Ramos (cell line): ENCODE data around the gene ARPC1B.

Experiments used
- in situ Hi-C: fragments of 300-500 bp; cut with MboI; formaldehyde crosslinking; loops from one replicate; pipeline ENCODE4 v1.14.3; 2022; ENCODE audit warnings: low sequenced_read_pairs; ENCODE audit not compliant: unreplicated experiment

ARPC1B gene

DNA sequence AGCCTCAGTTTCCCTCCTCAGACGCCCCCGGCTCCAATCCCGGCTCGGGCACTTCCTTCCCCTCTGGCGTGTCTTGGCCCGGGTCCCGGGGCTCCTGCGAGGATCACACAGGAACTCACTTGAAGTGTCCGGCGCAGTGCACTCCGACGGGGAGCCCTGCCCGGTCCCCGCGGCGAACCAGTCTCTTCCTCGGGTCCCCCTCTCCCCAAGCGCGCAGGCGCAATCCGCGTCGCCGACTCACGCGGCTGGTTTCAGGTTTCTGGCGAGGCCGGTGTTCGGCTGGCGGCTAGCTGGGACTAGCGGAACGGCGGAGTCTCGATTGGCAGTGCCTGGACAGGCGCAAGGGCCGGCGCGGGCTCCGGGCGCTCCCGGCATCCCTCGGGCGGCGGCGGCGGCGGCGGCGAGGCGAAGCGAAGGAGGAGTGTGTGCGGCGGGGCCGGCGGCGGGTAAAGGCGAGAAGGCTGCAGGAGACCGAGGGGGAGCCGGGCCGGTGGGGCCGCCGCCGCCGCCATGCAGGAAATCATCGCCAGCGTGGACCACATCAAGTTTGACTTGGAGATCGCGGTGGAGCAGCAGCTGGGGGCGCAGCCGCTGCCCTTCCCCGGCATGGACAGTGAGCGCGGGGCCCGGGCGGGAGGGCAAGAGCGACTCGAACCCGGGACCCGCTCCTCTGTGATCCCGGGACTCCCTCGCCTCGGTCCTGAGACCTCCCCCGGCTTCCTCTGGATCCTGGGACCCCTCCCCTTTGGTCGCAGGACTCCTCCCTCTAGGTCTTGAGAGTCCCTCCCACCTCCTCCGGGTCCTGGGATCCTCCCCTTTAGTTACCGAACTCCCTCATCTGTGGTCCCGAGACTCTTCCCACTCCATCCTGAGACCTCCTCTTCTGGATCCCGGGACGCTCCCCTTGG lies 64.3 kb downstream of the ARPC1B start, which contains the start of the genes CPSF4 and PTCD1:
Gene CPSF4 (plus strand): TSS at position 371 of the 908 bp plus-strand sequence. CDS start 140 bp downstream, at position 511.
Gene PTCD1 (minus strand): TSS at position 226 of the 908 bp plus-strand sequence. CDS start 3,556 bp downstream, outside the sequence.
- in situ Hi-C loops = no loop called here

DNA sequence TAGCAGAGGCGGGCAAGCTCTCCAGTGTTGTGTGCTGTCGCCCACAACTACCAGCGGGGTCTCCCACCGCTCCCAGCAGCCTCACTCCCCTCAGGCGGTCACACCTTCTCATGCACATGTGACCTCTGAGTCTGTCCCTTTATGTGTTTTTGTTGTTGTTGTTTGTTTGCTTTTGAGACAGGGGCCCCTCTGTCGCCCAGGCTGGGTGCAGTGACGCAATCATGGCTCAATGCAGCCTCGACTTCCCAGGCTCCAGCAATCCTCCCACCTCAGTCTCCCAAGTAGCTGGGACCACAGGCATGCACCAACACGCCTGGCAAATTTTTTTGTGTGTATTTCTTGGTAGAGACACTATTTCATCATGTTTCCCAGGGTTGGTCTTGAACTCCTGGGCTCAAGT lies 65.7 kb downstream of the ARPC1B start:
- in situ Hi-C loops = no loop called here
